CD4-positive, alpha-beta T cell treated with Interleukin-15 for 1 hour (primary cell): ENCODE data around the gene MISP.

Experiments
- DNase-seq: peaks from one replicate; pipeline ENCODE4 v3.0.0-alpha.2; 2020

MISP gene

GRCh38 chr19:812049-812746, 61.3 kb downstream of the MISP start:
- no peak for DNase-seq

- DNase-seq: no peak
Measured at GRCh38 chr19:812747-813218, 61.9 kb downstream of the MISP start.

- DNase-seq: no peak
Measured at GRCh38 chr19:813219-814151, 62.6 kb downstream of the MISP start.
